ENCODE data around the gene SYTL3.

DNA sequence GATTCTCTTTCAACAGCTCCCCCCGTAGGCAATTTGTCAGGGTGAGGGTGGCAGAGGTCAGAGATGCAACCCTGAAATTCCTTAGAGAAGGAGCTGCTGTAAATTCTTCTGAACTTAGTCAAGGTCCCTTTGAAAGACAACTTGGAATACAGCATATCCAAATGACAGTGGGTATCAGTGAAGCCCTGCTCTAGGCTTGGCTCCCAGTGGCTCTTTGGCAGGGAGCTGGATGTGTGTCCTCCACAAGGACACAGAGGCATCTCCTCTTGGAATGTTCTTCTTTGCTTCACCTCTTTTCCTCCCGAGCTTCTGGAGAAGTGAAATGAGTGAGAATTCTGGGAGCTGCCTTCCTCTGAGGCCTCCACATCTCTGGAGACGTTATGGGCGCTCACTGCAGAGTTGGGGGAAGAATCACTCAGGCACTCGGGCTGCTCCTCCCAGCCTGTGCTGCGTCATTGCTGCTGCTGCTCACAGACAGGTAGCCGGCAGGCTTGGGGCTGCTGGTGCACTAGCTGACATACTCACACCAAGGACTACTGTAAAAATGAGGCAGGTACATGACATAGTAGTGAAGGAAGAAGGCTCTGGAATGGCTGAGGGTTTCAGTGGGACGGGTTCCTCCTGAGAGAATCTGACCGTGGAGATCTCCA is 39.4 kb upstream of the SYTL3 start:
- TF ChIP-seq POLR2A (IDR thresholded peaks at IDR 0.05) (no peak), CTCF (IDR thresholded peaks at IDR 0.05) (no peak)

Data from Peyer's patch (tissue), 4 donors.